HL-60 (cell line): ENCODE results near the gene FOXRED2.

Experiments used
- GABPA ChIP-seq: IDR thresholded peaks from 2 replicates; pipeline ENCODE4 v1.6.1; 2012; ENCODE audit warnings: low read depth
- POLR2AphosphoS5 ChIP-seq: IDR thresholded peaks from 2 replicates; pipeline ENCODE4 v1.6.1; 2012; ENCODE audit warnings: low read depth
- REST ChIP-seq: IDR thresholded peaks from 2 replicates; pipeline ENCODE4 v1.6.1; 2012; ENCODE audit warnings: low read depth; ENCODE audit not compliant: insufficient replicate concordance
- TF ChIP-seq, protein P1 (sequence below): IDR thresholded peaks from one replicate; pipeline ENCODE4 v1.5.1; 2011; ENCODE audit warnings: low read length, control low read depth, inconsistent platforms; ENCODE audit not compliant: insufficient read depth

DNA sequence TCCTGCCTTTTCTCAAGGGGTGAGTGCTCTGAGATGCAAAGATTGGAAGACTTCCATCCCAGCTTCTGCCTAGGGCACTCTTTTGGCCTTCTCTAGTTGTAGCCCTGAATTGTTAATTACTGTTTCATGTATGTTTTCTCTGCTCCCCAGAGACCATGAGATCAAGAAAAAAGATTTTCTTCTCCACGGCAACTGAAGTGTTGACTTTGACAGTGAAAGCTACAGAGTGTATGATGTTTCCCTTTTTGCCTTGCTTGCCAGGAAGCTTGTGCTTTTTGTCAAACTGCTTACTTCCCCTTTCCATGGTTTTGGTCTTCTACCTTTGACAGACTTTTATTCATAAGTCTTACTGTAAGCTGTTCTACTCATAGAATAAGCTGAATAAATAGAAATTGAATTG, 45.4 kb upstream of the FOXRED2 start:
- TF ChIP-seq GABPA = no peak
- TF ChIP-seq, protein P1, sequence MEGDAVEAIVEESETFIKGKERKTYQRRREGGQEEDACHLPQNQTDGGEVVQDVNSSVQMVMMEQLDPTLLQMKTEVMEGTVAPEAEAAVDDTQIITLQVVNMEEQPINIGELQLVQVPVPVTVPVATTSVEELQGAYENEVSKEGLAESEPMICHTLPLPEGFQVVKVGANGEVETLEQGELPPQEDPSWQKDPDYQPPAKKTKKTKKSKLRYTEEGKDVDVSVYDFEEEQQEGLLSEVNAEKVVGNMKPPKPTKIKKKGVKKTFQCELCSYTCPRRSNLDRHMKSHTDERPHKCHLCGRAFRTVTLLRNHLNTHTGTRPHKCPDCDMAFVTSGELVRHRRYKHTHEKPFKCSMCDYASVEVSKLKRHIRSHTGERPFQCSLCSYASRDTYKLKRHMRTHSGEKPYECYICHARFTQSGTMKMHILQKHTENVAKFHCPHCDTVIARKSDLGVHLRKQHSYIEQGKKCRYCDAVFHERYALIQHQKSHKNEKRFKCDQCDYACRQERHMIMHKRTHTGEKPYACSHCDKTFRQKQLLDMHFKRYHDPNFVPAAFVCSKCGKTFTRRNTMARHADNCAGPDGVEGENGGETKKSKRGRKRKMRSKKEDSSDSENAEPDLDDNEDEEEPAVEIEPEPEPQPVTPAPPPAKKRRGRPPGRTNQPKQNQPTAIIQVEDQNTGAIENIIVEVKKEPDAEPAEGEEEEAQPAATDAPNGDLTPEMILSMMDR = no peak
- no peak for TF ChIP-seq REST
- no peak for TF ChIP-seq POLR2AphosphoS5
